ENCODE measurements around the gene STEAP1.
"Not testable (repeated sequence)": the region's sequence is repeated elsewhere in the genome, so short reads cannot be mapped to it uniquely, and the experiment has no call there.

DNA sequence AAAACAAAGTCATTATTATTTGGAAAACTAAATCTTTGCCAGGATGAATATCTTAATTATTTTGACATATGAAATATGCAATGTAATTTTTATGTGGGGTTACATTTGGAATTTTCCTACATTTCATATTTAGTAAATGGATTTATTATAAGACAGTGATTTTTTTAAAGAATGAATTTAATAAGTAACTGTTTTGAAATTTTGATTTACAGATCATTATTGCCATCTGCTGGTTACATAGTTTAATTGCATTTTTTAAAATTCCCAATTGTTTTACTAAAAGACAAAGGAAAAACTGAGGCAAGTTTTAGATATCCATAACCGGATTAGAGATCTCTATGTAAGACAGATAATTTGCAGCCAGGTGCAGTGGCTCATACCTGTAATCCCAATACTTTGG is 39.3 kb upstream of the STEAP1 start:
- TF ChIP-seq YY1 (IDR thresholded peaks at IDR 0.05); TAF1 (conservative IDR thresholded peaks at IDR 0.05); SP1 (IDR thresholded peaks at IDR 0.05); JUND (IDR thresholded peaks at IDR 0.05); EGR1 (IDR thresholded peaks at IDR 0.05; ENCODE audit: low read depth in 2 of 2): not testable (repeated sequence)
- TF ChIP-seq, protein P1, sequence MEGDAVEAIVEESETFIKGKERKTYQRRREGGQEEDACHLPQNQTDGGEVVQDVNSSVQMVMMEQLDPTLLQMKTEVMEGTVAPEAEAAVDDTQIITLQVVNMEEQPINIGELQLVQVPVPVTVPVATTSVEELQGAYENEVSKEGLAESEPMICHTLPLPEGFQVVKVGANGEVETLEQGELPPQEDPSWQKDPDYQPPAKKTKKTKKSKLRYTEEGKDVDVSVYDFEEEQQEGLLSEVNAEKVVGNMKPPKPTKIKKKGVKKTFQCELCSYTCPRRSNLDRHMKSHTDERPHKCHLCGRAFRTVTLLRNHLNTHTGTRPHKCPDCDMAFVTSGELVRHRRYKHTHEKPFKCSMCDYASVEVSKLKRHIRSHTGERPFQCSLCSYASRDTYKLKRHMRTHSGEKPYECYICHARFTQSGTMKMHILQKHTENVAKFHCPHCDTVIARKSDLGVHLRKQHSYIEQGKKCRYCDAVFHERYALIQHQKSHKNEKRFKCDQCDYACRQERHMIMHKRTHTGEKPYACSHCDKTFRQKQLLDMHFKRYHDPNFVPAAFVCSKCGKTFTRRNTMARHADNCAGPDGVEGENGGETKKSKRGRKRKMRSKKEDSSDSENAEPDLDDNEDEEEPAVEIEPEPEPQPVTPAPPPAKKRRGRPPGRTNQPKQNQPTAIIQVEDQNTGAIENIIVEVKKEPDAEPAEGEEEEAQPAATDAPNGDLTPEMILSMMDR (IDR thresholded peaks at IDR 0.05; ENCODE audit: low read depth, low read length, missing input control) = not testable (repeated sequence)
- TF ChIP-seq, protein P2, sequence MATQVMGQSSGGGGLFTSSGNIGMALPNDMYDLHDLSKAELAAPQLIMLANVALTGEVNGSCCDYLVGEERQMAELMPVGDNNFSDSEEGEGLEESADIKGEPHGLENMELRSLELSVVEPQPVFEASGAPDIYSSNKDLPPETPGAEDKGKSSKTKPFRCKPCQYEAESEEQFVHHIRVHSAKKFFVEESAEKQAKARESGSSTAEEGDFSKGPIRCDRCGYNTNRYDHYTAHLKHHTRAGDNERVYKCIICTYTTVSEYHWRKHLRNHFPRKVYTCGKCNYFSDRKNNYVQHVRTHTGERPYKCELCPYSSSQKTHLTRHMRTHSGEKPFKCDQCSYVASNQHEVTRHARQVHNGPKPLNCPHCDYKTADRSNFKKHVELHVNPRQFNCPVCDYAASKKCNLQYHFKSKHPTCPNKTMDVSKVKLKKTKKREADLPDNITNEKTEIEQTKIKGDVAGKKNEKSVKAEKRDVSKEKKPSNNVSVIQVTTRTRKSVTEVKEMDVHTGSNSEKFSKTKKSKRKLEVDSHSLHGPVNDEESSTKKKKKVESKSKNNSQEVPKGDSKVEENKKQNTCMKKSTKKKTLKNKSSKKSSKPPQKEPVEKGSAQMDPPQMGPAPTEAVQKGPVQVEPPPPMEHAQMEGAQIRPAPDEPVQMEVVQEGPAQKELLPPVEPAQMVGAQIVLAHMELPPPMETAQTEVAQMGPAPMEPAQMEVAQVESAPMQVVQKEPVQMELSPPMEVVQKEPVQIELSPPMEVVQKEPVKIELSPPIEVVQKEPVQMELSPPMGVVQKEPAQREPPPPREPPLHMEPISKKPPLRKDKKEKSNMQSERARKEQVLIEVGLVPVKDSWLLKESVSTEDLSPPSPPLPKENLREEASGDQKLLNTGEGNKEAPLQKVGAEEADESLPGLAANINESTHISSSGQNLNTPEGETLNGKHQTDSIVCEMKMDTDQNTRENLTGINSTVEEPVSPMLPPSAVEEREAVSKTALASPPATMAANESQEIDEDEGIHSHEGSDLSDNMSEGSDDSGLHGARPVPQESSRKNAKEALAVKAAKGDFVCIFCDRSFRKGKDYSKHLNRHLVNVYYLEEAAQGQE (IDR thresholded peaks at IDR 0.05) = not testable (repeated sequence)
- TF ChIP-seq, protein P3, sequence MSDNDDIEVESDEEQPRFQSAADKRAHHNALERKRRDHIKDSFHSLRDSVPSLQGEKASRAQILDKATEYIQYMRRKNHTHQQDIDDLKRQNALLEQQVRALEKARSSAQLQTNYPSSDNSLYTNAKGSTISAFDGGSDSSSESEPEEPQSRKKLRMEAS (IDR thresholded peaks at IDR 0.05) = not testable (repeated sequence)
